Hair follicle dermal papilla cell (primary cell): Measurements from ENCODE around the gene NPAT. TPM values are rescaled to one million over a fixed set of nuclear protein-coding genes. Genes with fewer than 3 reads are reported as not detected.

Experiments
- small RNA-seq: library from RNA; depleted of rRNA; stranded (forward); fragments of <200 nt; gene quantifications from one replicate; pipeline ENCODE3, GENCODE V24; 2012
- total RNA-seq: library from RNA; depleted of rRNA; stranded (reverse); fragments of >200 nt; gene quantifications from 2 replicates; pipeline ENCODE4 v1.2.3, GENCODE V29; 2012

NPAT gene
- total RNA-seq, result 14.7 and 19.0 TPM in 2 replicates

GRCh38 chr11:108222574-108223347, at the start of gene NPAT, which contains the start of gene ATM:
Gene NPAT, minus strand, starts transcription at chr11:108222638. Its CDS starts 102 bp downstream, at chr11:108222536.
Gene ATM, plus strand, starts transcription at chr11:108223067. Its CDS starts 4,558 bp downstream, at chr11:108227625.

GRCh38 chr11:108121274-108122155, 100.9 kb downstream of the NPAT start, which contains the start of gene ACAT1:
Gene ACAT1, plus strand, starts transcription at chr11:108121567. Its CDS starts 40 bp downstream, at chr11:108121607.

Small RNAs within 50 kb of the gene (small RNA-seq; reads per million reads assigned to genes)
- gene RF00019, result not detected

Other genes with a start within 250 kb of the NPAT start
- 39.6 and 43.2 TPM in 2 replicates for gene CUL5, start 213.7 kb downstream of the NPAT start, total RNA-seq
- 63.4 and 128 TPM in 2 replicates for gene ACAT1, start 101.1 kb downstream of the NPAT start, total RNA-seq
- gene ATM, start 429 bp upstream of the NPAT start, total RNA-seq, result 93.9 and 107 TPM in 2 replicates
- 0.81 and 1.5 TPM in 2 replicates for gene C11orf65, start 244.9 kb upstream of the NPAT start, total RNA-seq